SK-N-SH treated with all-trans-retinoic acid at 6 μM for 48 hours (cell line): ENCODE results near the gene GID8.

Experiments
- ATAC-seq: fragments of 200-7000 bp; cut with Tn5 transposase; 3 replicates; pipeline ENCODE4 v1.9.1; 2020; ENCODE audit warnings: mild to moderate bottlenecking, moderate library complexity
- ARNTL ChIP-seq: fragments of 450-650 bp; formaldehyde crosslinking; IDR thresholded peaks from 2 replicates; pipeline ENCODE4 v1.5.0; 2020; ENCODE audit warnings: low read depth, mild to moderate bottlenecking, moderate library complexity, borderline replicate concordance
- BACH2 ChIP-seq: fragments of 250-450 bp; sonication (Bioruptor Pico); IDR thresholded peaks from 2 replicates; pipeline ENCODE4 v1.9.0; 2021; ENCODE audit warnings: mild to moderate bottlenecking, borderline replicate concordance
- CSDC2 ChIP-seq: fragments of 250-450 bp; sonication (Bioruptor Pico); IDR thresholded peaks from 2 replicates; pipeline ENCODE4 v1.5.0; 2020; ENCODE audit warnings: mild to moderate bottlenecking, moderate library complexity
- CSRNP3 ChIP-seq: fragments of 250-450 bp; sonication (Bioruptor Pico); IDR thresholded peaks from 2 replicates; pipeline ENCODE4 v1.5.1; 2021; ENCODE audit warnings: mild to moderate bottlenecking, moderate library complexity
- GLIS3 ChIP-seq: fragments of 250-450 bp; sonication (Bioruptor Pico); IDR thresholded peaks from 2 replicates; pipeline ENCODE4 v1.5.0; 2020; ENCODE audit warnings: mild to moderate bottlenecking, moderate library complexity
- ISL1 ChIP-seq: fragments of 250-450 bp; sonication (Bioruptor Pico); IDR thresholded peaks from 2 replicates; pipeline ENCODE4 v2.1.2; 2022; ENCODE audit warnings: mild to moderate bottlenecking, moderate library complexity
- OSR1 ChIP-seq: fragments of 250-450 bp; sonication (Bioruptor Pico); IDR thresholded peaks from 2 replicates; pipeline ENCODE4 v1.8.0; 2022; ENCODE audit warnings: moderate library complexity, mild to moderate bottlenecking, inconsistent platforms
- PATZ1 ChIP-seq: fragments of 250-450 bp; sonication (Bioruptor Pico); IDR thresholded peaks from 2 replicates; pipeline ENCODE4 v1.8.0; 2020; ENCODE audit warnings: mild to moderate bottlenecking, moderate library complexity, borderline replicate concordance
- PPARA ChIP-seq: fragments of 250-450 bp; sonication (Bioruptor Pico); IDR thresholded peaks from 2 replicates; pipeline ENCODE4 v1.5.0; 2020; ENCODE audit warnings: mild to moderate bottlenecking, borderline replicate concordance
- RARB ChIP-seq: fragments of 250-450 bp; sonication (Bioruptor Pico); IDR thresholded peaks from 2 replicates; pipeline ENCODE4 v1.8.0; 2021; ENCODE audit warnings: mild to moderate bottlenecking, moderate library complexity
- SNAI2 ChIP-seq: fragments of 250-450 bp; sonication (Bioruptor Pico); IDR thresholded peaks from 2 replicates; pipeline ENCODE4 v1.5.0; 2020; ENCODE audit warnings: mild to moderate bottlenecking, moderate library complexity
- TCF4 ChIP-seq: fragments of 250-450 bp; sonication (Bioruptor Pico); IDR thresholded peaks from 2 replicates; pipeline ENCODE4 v1.8.0; 2021; ENCODE audit warnings: mild to moderate bottlenecking, moderate library complexity, borderline replicate concordance
- TOX ChIP-seq: fragments of 250-450 bp; sonication (Bioruptor Pico); IDR thresholded peaks from 2 replicates; pipeline ENCODE4 v1.8.0; 2021; ENCODE audit warnings: mild to moderate bottlenecking, moderate library complexity, borderline replicate concordance
- ZC3H10 ChIP-seq: fragments of 250-450 bp; sonication (Bioruptor Pico); IDR thresholded peaks from 2 replicates; pipeline ENCODE4 v1.5.1; 2021; ENCODE audit warnings: mild to moderate bottlenecking, moderate library complexity
- ZFP30 ChIP-seq: fragments of 450-650 bp; formaldehyde crosslinking; IDR thresholded peaks from 2 replicates; pipeline ENCODE4 v1.5.0; 2022; ENCODE audit warnings: mild to moderate bottlenecking, moderate library complexity
- ZNF565 ChIP-seq: fragments of 450-650 bp; formaldehyde crosslinking; conservative IDR thresholded peaks from 2 replicates; pipeline ENCODE4 v1.5.0; 2020; ENCODE audit warnings: low read depth, mild to moderate bottlenecking, moderate library complexity
- ZNF70 ChIP-seq: fragments of 450-650 bp; formaldehyde crosslinking; IDR thresholded peaks from 2 replicates; pipeline ENCODE4 v1.5.0; 2020; ENCODE audit warnings: mild to moderate bottlenecking, moderate library complexity
- ZNF8 ChIP-seq: fragments of 450-650 bp; formaldehyde crosslinking; IDR thresholded peaks from 2 replicates; pipeline ENCODE4 v1.5.0; 2020; ENCODE audit warnings: mild to moderate bottlenecking, moderate library complexity
- TF ChIP-seq, protein P1 (sequence below): fragments of 250-450 bp; sonication (Bioruptor Pico); IDR thresholded peaks from 2 replicates; pipeline ENCODE4 v1.5.0; 2020; ENCODE audit warnings: mild to moderate bottlenecking, moderate library complexity
- TF ChIP-seq, protein P2 (sequence below): fragments of 250-450 bp; sonication (Bioruptor Pico); IDR thresholded peaks from 2 replicates; pipeline ENCODE4 v1.5.1; 2020; ENCODE audit warnings: low read depth, mild to moderate bottlenecking, moderate library complexity
- TF ChIP-seq, protein P3 (sequence below): fragments of 250-450 bp; sonication (Bioruptor Pico); IDR thresholded peaks from 2 replicates; pipeline ENCODE4 v1.8.0; 2021; ENCODE audit warnings: low read depth, mild to moderate bottlenecking, moderate library complexity, borderline replicate concordance

Gene GID8

GRCh38 chr20:62976886-62977285 is 38.9 kb downstream of the GID8 start:
- ATAC-seq = no peak
- TF ChIP-seq RARB (CRISPR knock-in tag) (no peak), PATZ1 (CRISPR knock-in tag) (no peak), ZNF8 (CRISPR knock-in tag) (no peak), GLIS3 (CRISPR knock-in tag) (no peak), ZNF70 (CRISPR knock-in tag) (no peak), SNAI2 (no peak)
- TF ChIP-seq, protein P1, sequence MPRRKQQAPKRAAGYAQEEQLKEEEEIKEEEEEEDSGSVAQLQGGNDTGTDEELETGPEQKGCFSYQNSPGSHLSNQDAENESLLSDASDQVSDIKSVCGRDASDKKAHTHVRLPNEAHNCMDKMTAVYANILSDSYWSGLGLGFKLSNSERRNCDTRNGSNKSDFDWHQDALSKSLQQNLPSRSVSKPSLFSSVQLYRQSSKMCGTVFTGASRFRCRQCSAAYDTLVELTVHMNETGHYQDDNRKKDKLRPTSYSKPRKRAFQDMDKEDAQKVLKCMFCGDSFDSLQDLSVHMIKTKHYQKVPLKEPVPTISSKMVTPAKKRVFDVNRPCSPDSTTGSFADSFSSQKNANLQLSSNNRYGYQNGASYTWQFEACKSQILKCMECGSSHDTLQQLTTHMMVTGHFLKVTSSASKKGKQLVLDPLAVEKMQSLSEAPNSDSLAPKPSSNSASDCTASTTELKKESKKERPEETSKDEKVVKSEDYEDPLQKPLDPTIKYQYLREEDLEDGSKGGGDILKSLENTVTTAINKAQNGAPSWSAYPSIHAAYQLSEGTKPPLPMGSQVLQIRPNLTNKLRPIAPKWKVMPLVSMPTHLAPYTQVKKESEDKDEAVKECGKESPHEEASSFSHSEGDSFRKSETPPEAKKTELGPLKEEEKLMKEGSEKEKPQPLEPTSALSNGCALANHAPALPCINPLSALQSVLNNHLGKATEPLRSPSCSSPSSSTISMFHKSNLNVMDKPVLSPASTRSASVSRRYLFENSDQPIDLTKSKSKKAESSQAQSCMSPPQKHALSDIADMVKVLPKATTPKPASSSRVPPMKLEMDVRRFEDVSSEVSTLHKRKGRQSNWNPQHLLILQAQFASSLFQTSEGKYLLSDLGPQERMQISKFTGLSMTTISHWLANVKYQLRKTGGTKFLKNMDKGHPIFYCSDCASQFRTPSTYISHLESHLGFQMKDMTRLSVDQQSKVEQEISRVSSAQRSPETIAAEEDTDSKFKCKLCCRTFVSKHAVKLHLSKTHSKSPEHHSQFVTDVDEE (CRISPR knock-in tag) = no peak

- no peak for ATAC-seq
- TF ChIP-seq, protein P2, sequence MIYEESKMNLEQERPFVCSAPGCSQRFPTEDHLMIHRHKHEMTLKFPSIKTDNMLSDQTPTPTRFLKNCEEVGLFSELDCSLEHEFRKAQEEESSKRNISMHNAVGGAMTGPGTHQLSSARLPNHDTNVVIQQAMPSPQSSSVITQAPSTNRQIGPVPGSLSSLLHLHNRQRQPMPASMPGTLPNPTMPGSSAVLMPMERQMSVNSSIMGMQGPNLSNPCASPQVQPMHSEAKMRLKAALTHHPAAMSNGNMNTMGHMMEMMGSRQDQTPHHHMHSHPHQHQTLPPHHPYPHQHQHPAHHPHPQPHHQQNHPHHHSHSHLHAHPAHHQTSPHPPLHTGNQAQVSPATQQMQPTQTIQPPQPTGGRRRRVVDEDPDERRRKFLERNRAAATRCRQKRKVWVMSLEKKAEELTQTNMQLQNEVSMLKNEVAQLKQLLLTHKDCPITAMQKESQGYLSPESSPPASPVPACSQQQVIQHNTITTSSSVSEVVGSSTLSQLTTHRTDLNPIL = no peak
- TF ChIP-seq TOX (no peak), ZC3H10 (CRISPR knock-in tag) (no peak), BACH2 (no peak), CSRNP3 (no peak), ZFP30 (CRISPR knock-in tag) (no peak), SNAI2 (no peak), ARNTL (CRISPR knock-in tag) (no peak), ZNF70 (CRISPR knock-in tag) (no peak), TCF4 (CRISPR knock-in tag) (no peak), ZNF565 (no peak), GLIS3 (CRISPR knock-in tag) (no peak)
- TF ChIP-seq, protein P1 (CRISPR knock-in tag) = no peak
These were observed 39.9 kb downstream of the GID8 start for GRCh38 chr20:62977613-62978560.

- ATAC-seq = no peak
- no peak for TF ChIP-seq PPARA (CRISPR knock-in tag)
- no peak for TF ChIP-seq CSDC2 (CRISPR knock-in tag)
- TF ChIP-seq OSR1 (CRISPR knock-in tag) = no peak
- TF ChIP-seq, protein P3, sequence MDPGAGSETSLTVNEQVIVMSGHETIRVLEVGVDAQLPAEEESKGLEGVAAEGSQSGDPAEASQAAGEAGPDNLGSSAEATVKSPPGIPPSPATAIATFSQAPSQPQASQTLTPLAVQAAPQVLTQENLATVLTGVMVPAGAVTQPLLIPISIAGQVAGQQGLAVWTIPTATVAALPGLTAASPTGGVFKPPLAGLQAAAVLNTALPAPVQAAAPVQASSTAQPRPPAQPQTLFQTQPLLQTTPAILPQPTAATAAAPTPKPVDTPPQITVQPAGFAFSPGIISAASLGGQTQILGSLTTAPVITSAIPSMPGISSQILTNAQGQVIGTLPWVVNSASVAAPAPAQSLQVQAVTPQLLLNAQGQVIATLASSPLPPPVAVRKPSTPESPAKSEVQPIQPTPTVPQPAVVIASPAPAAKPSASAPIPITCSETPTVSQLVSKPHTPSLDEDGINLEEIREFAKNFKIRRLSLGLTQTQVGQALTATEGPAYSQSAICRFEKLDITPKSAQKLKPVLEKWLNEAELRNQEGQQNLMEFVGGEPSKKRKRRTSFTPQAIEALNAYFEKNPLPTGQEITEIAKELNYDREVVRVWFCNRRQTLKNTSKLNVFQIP (CRISPR knock-in tag) = no peak
- no peak for TF ChIP-seq ARNTL (CRISPR knock-in tag)
- no peak for TF ChIP-seq RARB (CRISPR knock-in tag)
- no peak for TF ChIP-seq PATZ1 (CRISPR knock-in tag)
- TF ChIP-seq BACH2 = no peak
- no peak for TF ChIP-seq ZNF8 (CRISPR knock-in tag)
- no peak for TF ChIP-seq ISL1 (CRISPR knock-in tag)
- TF ChIP-seq, protein P2 = no peak
- TF ChIP-seq GLIS3 (CRISPR knock-in tag) = no peak
- TF ChIP-seq SNAI2 = no peak
These were observed 40.6 kb downstream of the GID8 start for GRCh38 chr20:62978561-62978943.
